GM12865 (cell line): Measurements from ENCODE around the gene NHSL1.

Source experiments
- DNase-seq: peaks from one replicate; pipeline ENCODE4 v3.0.0; 2010; ENCODE audit warnings: low read depth
- H3K4me3 ChIP-seq: 2 replicates; pipeline ENCODE4 v1.5.1; 2011; ENCODE audit warnings: mild to moderate bottlenecking, low read depth, low read length, control low read depth
- TF ChIP-seq, protein P1 (sequence below): IDR thresholded peaks from 2 replicates; pipeline ENCODE4 v1.5.1; 2011; ENCODE audit warnings: low read length, control low read depth, low read depth, inconsistent platforms; ENCODE audit not compliant: insufficient read depth; ENCODE audit errors: missing control alignments

The NHSL1 gene

DNA sequence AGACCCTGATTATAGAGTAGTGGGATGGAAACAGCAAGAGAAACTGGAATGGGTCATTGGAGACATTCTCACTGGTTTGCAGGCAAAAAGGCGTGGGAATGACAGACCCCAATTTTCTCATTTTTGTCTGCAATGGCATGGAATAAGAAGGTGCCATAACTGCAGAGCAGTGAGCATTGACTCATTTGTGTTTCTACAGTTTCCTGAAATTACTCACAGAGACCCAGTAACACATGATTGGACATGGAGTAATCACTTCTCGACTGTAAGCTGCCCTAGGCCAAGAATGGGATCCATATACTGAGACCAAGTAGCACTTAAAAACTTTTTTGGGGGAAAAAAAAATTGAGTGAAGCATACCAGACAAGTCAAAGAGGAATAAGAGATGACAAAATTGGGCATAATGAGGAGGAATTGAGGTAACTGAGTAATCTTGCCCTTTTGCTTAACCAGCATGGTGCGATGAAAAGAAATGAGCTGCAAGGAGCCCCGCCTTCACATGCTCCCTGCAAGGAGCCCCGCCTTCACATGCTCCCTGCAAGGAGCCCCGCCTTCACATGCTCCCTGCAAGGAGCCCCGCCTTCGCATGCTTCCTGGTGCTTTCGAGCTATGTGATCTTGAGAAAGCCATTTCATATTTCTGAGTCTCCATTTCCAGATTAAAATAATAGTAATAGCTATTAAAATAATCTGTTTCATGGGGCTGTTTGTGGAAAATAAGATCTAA, 44.1 kb downstream of the NHSL1 start:
- no peak overlapping the region for H3K4me3 ChIP-seq
- TF ChIP-seq, protein P1, sequence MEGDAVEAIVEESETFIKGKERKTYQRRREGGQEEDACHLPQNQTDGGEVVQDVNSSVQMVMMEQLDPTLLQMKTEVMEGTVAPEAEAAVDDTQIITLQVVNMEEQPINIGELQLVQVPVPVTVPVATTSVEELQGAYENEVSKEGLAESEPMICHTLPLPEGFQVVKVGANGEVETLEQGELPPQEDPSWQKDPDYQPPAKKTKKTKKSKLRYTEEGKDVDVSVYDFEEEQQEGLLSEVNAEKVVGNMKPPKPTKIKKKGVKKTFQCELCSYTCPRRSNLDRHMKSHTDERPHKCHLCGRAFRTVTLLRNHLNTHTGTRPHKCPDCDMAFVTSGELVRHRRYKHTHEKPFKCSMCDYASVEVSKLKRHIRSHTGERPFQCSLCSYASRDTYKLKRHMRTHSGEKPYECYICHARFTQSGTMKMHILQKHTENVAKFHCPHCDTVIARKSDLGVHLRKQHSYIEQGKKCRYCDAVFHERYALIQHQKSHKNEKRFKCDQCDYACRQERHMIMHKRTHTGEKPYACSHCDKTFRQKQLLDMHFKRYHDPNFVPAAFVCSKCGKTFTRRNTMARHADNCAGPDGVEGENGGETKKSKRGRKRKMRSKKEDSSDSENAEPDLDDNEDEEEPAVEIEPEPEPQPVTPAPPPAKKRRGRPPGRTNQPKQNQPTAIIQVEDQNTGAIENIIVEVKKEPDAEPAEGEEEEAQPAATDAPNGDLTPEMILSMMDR, result no peak
- peak; percentile 61 for DNase-seq

DNA sequence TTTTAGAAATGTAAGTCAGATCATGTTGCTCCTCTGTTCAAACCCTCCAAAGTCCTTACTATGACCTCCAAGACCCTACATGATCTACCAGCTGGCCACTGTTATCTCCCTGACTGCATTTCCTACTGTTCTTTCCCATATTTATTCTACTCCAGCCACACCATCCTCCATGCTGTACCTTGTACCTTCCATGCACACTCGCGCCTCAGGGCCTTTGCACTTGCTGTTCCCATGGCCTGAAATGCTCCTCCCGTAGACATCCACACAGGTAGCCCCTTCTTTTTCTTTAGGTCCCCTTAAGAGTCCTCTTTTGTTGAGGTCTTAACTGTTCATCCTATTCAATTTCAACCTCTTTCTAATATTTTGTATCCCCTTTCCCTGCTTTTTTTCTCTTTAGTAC, 48.3 kb downstream of the NHSL1 start:
- DNase-seq, result no peak
- TF ChIP-seq, protein P1, result no peak
- H3K4me3 ChIP-seq, result no peak overlapping the region

GRCh38 chr6:138450445-138450844, 48.8 kb downstream of the NHSL1 start:
- H3K4me3 ChIP-seq, result no peak overlapping the region
- TF ChIP-seq, protein P1, result no peak
- DNase-seq, result peak; percentile 46

- TF ChIP-seq, protein P1, result no peak
- no peak for DNase-seq
- H3K4me3 ChIP-seq, result no peak overlapping the region
Observed at GRCh38 chr6:138446821-138447220, 52.5 kb downstream of the NHSL1 start.

DNA sequence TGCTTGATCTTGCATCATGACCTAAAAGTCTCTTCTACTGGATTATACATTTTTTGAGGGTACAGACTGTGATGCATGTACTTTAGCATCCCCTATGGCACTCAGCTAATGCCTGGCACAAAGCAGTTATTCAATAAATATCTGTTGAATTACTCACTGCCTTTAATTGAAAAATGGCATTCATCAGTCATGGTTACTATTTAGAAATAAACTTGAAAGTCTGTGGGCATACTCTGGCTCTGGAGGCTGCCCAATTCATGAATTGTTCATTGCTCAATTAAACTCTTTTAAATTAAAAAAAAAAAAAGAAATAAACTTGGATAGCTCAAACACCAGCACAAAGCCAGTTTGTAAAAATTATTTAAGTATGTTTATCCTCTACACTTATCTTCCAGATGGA, 55.3 kb downstream of the NHSL1 start:
- no peak overlapping the region for H3K4me3 ChIP-seq
- DNase-seq, result no peak
- TF ChIP-seq, protein P1, result no peak

DNA sequence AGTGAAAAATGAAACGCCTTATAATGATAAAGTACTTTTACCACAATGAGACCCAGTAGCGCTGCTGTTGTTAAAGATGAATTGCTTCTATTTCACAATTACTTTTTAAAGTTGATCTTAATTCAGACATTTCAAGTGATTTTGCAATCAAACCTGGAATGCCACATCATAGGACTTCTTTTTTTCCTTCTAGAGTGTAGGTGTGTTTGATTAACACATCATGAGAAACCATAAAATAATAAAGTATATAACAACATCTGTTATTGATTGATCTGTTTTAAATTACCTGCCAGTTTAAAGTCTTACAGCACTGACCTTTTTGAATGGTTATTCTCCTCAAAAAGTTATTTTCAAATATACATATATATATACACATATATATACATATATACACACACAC, 56.6 kb downstream of the NHSL1 start:
- TF ChIP-seq, protein P1, result no peak
- no peak for DNase-seq

GRCh38 chr6:138441965-138442364, 57.3 kb downstream of the NHSL1 start:
- H3K4me3 ChIP-seq, result no peak overlapping the region
- DNase-seq, result no peak
- TF ChIP-seq, protein P1, result no peak

More for the DNA sequence above, 56.6 kb downstream of the NHSL1 start:
- no peak overlapping the region for H3K4me3 ChIP-seq
